GM12873 (cell line): ENCODE measurements around the gene SRSF1.

ENCODE experiments used
- TF ChIP-seq, protein P1 (sequence below): IDR thresholded peaks from 2 replicates; pipeline ENCODE4 v1.5.1; 2012; ENCODE audit warnings: low read depth, mild to moderate bottlenecking, moderate library complexity, low read length, control low read depth; ENCODE audit not compliant: insufficient read depth; ENCODE audit errors: missing control alignments

Gene SRSF1

DNA sequence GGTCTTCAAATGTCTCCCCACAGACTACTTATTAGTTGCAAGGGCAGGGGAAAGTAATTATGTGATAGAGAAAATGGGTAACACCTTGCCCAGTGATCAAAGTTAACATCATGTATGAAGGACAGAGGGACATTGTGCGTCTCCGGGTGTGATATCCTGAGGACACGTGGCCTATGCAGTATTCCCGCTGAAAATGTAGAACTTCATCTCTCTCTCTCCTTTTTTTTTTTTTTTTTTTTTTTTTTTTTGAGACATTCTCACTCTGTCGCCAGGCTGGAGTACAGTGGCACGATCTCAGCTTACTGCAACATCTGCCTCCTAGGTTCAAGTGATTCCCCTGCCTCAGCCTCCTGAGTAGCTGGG is 43.9 kb downstream of the SRSF1 start:
- TF ChIP-seq, protein P1, sequence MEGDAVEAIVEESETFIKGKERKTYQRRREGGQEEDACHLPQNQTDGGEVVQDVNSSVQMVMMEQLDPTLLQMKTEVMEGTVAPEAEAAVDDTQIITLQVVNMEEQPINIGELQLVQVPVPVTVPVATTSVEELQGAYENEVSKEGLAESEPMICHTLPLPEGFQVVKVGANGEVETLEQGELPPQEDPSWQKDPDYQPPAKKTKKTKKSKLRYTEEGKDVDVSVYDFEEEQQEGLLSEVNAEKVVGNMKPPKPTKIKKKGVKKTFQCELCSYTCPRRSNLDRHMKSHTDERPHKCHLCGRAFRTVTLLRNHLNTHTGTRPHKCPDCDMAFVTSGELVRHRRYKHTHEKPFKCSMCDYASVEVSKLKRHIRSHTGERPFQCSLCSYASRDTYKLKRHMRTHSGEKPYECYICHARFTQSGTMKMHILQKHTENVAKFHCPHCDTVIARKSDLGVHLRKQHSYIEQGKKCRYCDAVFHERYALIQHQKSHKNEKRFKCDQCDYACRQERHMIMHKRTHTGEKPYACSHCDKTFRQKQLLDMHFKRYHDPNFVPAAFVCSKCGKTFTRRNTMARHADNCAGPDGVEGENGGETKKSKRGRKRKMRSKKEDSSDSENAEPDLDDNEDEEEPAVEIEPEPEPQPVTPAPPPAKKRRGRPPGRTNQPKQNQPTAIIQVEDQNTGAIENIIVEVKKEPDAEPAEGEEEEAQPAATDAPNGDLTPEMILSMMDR = no peak

DNA sequence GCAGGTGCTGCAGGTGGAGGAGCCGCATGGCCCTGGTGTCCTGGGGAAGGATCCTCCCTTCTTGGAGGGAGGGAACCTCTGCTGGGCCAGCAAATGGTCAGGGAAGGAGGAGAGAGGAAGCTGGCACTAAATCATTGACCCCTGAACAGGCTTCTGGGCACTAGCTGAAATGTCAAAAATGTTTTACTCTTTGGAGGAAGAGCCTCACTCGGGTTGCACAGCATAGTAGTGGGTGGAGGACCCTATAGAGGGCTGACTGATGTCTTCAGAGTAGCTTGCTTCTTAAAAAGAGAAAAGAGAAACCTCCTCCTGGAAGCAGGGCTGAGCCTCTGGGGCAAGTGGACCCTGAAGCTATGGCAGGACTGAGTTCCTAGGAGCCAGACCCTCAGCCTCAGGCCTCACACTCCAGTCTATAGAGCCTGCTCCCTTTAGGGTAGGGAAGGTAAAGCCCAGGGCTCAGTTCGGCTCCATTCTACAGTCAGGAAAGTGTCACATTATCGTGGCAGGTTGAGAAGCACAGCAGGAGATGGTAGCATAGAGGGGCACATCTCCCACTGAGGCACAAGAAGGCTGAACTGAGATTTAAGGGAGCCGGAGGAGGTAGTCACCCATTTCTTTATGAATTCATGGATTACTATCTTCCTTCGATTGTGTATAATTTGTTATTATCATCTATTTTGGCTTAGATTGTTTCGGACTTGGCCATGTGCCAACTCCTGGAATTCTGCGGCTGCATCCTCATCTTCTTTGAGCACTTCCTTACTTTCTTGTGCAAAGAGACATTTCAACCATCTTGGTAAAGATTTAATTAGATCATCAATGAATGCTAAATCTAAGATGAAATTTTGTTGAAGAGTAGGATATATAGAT is 44.5 kb downstream of the SRSF1 start:
- TF ChIP-seq, protein P1 = no peak

DNA sequence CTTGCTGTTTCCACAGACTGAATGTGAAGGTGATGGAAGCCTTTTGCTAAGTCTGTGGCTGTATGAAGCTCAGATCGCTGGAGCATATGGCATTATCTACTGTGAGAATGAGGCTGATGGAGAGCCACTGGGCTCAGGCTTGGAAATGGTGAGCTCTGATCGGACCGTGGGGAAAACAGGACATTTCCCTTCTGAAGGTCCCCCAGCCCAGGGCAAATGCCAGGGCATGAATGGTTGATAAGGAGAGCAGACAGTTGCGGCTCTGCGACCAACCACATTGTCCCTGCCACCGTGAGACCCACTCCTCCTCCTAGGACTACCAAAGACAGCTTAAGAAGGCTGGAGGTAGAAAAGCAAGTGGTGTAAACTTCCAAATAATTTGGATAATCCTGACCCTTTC is 47.1 kb downstream of the SRSF1 start:
- TF ChIP-seq, protein P1 = no peak

DNA sequence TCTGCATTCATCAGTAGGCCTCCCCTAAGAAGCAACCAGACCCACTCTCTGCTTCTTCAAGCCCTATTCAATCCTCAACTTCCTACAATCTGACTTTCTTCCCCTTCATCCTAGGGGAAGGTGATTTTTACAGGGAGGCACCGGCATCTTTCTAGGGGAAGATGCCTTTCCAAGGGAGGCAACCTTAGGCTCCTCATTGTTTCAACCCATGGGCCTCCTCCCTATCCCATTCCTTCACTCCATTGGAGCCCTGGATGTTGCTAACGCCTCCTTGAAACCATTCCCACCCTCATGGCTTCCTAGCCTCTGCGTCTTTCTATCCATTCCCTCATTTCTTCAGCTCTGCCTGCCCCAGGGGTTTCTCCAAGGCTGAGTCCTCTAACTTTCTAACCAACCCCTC is 49.2 kb downstream of the SRSF1 start:
- TF ChIP-seq, protein P1 = no peak

DNA sequence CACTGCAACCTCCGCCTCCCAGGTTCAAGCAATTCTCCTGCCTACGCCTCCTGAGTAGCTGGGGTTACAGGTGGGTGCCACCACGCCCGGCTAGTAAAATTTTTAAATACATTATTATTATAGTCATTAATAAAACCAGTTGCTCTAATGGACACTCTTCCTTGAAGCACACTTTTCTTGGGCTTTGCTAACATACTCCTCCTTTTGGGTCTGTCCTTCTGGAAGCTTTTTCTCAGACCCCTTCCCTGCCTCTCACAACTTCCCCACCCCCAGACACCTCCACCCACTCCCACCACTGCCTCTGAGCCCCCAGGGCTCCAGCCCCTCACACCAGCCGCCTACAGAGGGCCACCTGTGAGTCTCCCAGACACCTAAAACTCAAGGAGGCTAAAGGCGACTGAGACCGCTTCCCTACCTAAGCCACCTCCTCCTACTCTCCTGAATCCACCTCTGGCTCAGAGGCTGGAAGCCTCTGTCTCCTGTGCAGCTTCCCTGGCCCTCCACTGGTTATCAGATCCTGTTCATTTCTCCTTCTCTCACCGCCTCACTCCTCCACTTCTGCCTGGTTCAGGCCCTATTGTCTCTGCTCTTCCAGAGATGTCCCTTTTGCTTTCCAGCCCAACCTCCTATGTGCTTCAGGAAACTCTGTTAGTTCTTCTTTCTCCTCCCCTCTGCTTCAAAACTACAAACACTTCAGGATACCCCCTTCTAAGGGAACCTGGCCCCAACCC is 49.8 kb downstream of the SRSF1 start:
- TF ChIP-seq, protein P1 = no peak

DNA sequence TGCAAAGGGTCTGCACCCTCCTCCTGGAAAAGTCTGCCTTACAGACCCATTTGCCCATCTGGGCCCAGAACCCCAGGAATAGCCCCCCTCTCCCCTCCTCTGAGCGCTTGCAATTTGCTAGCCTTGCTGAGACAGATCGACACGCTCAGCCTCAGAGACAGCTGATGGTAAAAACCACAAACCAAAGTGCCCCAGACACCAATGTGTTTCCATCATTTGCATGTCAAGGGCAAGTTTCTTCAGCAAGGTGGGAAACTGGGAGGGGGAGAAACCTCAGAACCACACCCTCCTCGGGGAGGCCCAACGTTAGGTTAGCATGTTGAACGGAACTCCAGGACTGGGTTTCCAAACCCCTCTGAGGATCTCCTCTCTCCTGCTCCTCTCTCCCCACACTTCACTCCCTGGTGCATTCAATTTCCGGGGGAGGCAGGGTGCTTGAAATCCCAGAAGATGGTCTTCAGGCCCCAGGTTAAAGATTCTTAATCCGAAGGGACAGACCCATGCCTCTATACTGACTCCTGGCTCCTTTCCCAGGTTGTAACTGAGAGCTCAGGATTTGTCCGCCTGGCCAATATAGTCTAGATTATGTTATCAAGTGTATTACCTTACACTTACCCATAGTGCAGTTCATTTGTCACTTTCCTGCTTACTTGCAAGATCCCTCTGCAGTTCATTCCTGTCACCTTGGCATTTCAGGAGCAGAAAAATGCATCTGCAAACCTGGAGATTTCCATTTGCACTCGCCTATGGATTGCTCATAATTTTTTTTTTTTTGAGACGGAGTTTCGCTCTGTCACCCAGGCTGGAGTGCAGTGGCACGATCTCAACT is 50.5 kb downstream of the SRSF1 start:
- TF ChIP-seq, protein P1 = no peak

DNA sequence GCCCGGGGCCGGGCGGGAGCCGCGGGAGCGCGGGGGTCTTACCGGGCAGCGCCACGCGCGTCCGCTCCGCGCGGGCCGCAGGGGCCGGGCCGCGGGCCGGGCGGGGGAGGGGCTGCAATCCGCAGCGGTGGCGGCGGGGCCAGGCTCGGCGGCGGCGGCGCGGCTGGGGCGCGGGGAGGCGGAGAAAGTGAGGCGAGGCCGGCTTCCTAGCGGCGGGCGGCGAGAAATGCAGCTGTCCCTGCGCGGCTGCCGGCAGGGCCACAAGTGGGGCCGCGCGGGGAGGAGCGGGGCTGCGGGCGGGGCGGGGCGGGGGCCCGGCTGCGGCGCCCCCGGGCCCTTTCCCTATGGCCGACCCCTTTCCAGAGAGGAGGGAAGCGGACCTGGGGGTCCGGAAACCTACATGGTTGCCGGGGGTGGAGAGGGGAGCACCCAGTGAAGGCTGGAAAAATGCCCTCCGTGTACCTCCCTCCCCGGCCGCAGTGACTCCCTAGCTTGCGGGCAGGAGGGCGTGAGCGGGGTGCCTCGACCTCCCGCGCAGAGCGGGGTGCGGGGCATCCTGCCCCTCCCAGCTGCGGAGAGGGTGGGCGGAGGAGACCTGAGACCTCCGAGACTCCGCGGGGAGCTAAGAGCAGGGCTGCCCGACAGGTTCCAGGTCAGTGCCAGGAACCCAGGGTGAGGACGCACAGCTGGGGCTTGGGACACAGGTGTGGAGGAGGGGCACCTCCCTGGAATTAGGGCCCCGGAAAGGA is 51.7 kb downstream of the SRSF1 start, which contains the start of gene CUEDC1:
TSS of gene CUEDC1 (minus strand) at position 230 of the 749 bp plus-strand sequence. CDS start 69,848 bp downstream, outside the sequence.
- TF ChIP-seq, protein P1 = peak; percentile 36
